Islet precursor cell (in vitro differentiated cells): Measurements from ENCODE around the gene DCN.

ENCODE experiments used
- DNase-seq: peaks from one replicate; pipeline ENCODE4 v3.0.0-alpha.2; 2018

Gene DCN

DNA sequence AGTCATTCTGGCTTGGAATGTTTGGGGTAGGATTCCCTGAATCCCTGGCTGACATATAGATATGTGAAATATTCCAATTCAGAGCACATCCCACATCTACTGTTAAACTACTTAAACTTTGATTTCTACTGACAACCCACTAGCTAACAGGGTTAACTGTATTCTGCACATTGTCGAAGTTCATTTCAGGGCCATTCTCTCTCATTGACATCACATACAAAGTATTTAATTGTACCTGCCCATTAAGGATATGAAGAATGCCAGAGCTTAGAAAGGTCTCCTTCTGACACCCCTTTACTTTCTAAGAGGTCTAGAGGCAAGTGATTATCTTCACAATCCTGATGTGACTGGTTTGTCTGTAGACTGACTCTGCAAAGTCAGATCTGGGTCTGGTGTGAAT is 2.8 kb upstream of the DCN start:
- no peak for DNase-seq

- no peak for DNase-seq
Observed at GRCh38 chr12:91183551-91183950, 934 bp upstream of the DCN start.

DNA sequence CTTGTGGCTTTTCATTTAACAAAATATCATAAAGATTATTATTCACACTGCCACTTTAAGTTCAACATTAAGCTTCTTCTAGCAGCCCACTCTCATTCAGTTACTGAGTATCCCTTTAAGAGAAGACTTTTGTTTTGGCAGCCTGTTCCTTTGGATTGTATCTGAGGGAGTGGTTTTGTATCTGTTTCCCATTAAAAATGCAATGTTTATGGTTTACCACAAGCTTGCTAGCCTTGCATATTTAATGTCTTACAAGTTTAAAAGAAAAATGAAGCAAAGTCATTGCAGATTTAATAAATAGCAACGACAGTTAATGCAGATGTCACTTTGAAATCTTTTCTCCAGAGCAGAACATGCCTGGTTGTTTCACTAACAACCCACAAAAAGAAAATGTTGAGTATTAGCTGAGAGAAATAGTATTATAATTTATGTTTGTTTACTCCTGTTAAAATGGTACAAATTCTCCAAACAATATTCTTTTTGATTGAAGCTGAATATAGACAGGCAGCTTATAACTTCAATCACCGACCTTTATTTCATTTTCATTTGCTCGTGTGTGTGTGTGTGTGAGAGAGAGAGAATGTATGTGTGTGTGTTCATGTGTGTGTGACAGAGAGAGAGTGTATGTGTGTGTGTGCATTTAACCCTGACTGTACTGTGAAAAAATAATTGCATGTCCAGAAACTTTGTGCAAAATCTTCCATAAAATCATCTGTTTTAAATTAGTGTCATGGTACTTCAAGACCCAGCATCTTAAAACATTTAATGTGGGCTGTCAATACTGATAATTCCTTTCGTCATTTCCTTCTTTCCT is 1.8 kb downstream of the DCN start:
- no peak for DNase-seq

DNA sequence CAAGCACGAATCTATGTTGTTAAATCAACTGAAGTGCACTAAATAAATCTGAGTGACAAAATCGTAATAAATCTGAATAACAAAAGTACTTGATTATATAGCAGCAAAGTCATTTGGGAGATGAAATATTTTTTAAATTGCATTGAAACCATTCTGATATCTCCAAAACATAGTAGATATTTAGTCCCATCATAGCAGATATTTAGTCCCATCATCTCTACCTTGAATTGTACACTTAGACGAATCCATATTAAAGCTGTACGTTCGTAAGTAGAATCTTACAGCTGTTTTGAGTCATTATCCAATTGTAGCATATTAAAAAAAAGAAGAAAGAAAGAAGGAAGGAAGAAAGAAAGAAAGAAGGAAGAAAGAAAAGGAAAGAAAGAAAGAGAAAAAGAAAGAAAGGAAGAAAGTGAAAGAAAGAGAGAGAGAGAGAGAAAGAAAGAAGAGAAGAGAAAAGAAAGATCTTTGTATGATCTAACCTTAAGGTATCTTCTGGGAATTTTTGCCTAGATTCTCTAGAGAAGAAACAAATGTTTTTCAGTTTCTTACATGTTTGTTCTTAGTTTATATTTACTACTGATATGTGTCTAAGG is 2.6 kb downstream of the DCN start:
- DNase-seq, result no peak

- DNase-seq, result no peak
Observed at GRCh38 chr12:91179315-91179714, 3.3 kb downstream of the DCN start.

GRCh38 chr12:91178781-91179180 is 3.8 kb downstream of the DCN start:
- DNase-seq, result no peak

DNA sequence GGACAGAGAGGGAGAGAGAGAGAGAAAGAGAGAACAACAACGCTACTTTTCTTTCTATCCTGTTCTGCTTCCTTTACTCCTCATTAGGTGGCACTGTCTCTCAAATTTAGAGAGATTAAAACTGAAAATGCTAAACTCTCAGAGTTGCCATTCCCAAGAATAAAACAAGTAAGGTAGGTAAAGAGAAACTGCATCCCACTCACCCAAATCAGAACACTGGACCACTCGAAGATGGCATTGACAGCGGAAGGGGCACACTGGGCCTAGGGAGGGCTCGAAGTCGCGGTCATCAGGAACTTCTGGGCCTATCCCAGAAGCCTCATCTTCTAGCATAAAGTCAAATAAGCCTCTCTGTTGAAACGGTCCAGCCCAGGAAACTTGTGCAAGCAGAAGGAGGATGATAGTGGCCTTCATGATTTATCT is 4.5 kb downstream of the DCN start:
- DNase-seq, result peak; percentile 48

GRCh38 chr12:91177381-91177780 is 5.2 kb downstream of the DCN start:
- DNase-seq, result no peak

DNA sequence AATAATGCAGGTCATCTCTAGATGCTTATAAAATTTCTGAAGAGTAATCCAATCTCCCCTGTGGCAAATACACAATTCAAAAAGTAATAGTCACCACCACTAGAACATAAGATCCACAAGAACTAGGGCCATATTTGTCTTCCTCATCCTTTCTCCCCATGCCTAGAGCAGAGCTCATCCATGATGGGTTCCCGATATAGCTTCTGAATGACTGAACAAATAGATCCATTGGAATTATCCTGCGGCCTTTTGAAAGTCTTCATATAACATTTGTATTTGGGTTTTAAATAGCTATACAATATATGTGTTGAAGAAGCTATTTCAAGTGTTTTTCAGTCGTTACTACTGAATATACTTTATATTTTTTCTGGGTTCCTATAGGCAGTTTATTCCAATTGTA is 5.7 kb downstream of the DCN start:
- no peak for DNase-seq

GRCh38 chr12:91176358-91176757 is 6.3 kb downstream of the DCN start:
- no peak for DNase-seq

DNA sequence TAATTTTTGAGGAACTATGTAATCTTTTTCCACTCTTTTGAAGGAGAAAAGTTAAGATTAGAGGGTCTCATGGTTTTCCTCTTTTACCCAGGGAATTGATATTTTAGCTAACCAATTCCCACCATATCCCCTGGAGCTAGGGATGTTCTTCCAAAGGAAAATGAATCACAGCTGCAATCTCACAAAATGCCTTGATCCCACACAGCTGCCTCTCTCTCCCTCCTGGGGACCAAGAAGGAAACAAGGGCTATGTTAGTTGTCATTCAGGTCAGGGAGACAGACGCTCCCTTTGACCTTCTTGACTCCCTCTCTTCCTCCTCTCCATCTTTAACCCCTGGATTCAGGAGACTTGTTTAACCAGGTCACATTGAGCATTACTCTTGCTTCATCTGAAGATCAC is 9.5 kb downstream of the DCN start:
- DNase-seq, result no peak

DNA sequence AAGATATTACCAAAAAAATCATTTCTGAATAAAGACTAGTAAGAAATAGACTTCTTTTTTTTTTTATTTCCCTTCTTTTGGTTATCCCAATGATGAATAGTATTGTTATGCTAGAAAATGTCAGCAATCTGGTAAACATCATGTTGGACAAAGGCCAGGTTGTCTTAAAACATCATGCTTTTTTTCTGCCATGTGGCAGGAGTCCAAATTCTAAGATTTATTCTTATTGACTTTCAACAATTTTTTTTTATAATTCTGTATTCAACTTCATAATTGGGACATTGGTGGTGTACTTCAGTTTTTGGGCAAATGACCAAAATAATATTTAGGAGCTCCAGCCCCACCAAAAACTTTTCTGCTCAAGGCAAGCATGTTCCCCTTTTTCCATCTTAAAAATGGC is 10.5 kb downstream of the DCN start:
- no peak for DNase-seq

GRCh38 chr12:91171476-91171875 is 11.1 kb downstream of the DCN start:
- no peak for DNase-seq

DNA sequence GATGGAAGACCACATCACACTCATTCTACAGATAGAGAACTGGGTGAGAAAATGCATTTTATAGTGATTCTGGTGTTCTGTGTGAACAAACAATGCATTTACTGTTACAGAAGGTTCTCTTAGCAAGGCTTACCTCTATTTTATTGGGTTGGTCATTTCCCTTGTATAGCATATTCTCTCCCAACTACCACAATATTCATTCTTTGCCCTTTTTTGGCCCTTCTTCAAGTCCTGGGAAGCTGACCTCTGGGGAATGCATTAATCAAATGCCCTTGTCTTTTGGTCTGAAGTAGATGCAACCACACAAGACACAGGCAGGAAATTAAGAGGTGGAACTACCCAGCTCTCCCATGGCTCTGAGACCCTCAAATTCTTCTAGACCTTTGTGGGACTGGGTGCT is 19.5 kb downstream of the DCN start:
- no peak for DNase-seq

GRCh38 chr12:91161009-91161408 is 21.6 kb downstream of the DCN start:
- no peak for DNase-seq

DNA sequence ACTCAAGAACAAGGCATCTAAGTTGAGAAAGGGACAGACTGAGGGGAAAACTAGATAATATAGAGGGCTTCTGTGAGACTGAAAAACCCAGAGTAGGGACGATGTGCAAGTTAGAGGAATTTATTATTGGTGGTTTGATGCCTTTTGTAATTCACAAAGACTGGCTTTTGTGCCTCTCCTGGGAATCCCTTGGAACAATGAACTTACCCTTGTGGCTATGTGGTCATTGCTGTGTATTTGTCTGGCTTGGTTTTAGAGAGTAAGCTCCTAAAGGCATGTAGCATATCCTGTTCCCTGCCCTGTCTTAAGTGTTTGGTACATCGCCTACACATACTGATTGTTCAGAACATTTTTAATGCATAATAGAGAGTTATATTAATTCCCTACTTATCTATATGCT is 26.6 kb downstream of the DCN start:
- no peak for DNase-seq

DNA sequence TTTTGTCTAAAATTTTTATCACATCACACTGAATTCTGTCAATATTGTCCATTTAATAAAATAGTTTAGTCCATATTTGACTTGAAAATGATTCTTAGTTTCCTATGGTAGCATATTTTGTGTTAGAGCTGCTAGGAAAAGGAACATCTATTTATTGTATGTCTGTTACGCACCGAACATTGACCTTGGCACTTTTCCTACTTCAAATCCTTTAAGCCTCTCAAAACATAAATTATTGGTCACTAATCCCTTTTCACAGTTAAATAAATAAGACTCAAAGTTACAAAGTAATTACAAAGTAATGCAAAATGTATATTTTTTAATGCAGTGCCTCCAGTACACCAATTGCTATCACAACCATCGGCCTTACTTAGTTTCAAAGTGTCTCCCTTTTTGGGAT is 28.5 kb downstream of the DCN start:
- no peak for DNase-seq

GRCh38 chr12:91144053-91144452 is 38.6 kb downstream of the DCN start:
- DNase-seq, result no peak

- DNase-seq, result no peak
Observed at GRCh38 chr12:91143206-91143605, 39.4 kb downstream of the DCN start.

DNA sequence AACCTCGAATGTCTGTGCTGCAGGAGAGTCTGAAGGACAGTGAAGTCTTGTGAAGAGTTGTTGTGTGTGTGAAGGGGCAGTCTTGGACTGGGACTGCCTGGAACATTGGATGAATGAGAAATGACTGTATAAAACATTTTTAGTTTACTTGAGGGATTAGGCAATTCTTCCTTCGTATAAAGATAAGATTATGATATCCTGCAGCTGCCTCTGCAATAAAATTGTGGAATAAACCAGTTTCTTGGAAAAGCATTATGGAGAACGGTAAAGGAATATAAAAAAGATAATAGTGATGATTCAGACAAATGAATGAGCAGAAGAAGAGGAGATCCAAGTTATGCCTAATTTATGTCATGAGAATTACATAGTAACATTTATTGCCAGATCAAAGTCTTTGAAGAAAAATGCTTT is 40.4 kb downstream of the DCN start:
- no peak for DNase-seq

DNA sequence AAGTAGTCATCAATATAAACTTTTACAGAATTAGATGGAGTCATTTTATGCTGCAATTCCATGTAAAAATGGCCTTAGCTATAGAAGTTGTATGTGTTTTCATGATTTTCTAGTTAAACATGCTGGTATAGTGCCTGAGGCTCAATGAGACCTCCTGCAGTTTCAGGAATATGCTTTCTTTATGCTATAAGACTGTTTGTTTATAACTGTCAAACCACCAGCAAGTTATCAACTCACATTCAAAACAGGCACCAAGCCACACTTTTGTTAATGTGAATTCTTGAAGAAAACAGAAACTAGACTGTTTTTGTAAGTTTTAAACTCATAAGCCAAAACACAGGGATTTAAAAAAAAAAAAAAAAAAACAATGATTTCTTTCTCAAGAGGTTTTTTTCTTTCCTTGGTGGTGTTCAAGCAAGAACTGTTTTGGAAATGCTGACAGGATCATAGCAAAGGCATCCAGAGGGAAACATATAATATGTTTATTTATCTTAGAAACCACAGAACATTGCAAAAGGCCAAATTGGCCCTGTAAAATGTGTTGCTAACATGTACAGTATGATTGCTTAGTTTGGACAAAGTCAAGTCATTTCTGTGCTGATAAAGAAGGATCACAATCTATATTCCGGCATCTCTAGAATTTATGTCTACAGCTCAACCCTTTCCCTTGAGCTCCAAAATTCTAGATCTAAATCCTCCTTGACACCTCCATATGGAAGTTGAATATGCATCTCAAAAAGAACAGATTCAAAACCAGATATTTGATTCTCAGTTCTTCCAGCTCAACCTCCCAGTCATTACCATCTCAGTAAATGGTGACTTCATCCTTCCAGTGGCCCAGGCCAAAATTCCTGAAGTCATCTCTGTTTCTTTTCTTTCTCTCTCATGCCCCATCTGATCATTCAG is 42.3 kb downstream of the DCN start:
- no peak for DNase-seq

GRCh38 chr12:91139286-91139685 is 43.3 kb downstream of the DCN start:
- no peak for DNase-seq

GRCh38 chr12:91138337-91138920 is 44.2 kb downstream of the DCN start:
- DNase-seq, result peak; percentile 92
